Stimulated activated CD4-positive, alpha-beta T cell treated with anti-CD3 and anti-CD28 coated beads, Interleukin-2, amount 100 ng/mL, for 24 hours (primary cell): ENCODE data around the gene STAG1.
"Not testable (repeated sequence)": the region's sequence is repeated elsewhere in the genome, so short reads cannot be mapped to it uniquely, and the experiment has no call there.

ENCODE experiments used
- DNase-seq, 2 donors: peaks; one replicate each; pipeline ENCODE4 v3.0.0-alpha.2; 2020

Gene STAG1

GRCh38 chr3:136380530-136380929 lies 371.6 kb downstream of the STAG1 start:
- no peak for DNase-seq

GRCh38 chr3:136378011-136378410 lies 374.2 kb downstream of the STAG1 start:
- DNase-seq: no peak

- DNase-seq: no peak
Measured at GRCh38 chr3:136377508-136377907, 374.7 kb downstream of the STAG1 start.

GRCh38 chr3:136375800-136376199 lies 376.4 kb downstream of the STAG1 start:
- not testable (repeated sequence) for DNase-seq

GRCh38 chr3:136366289-136366688 lies 385.9 kb downstream of the STAG1 start:
- no peak for DNase-seq

GRCh38 chr3:136353461-136353860 lies 398.7 kb downstream of the STAG1 start:
- no peak for DNase-seq

- no peak for DNase-seq
Measured at GRCh38 chr3:136351905-136352304, 400.3 kb downstream of the STAG1 start.

GRCh38 chr3:136351351-136351750 lies 400.8 kb downstream of the STAG1 start:
- no peak for DNase-seq

GRCh38 chr3:136350557-136350956 lies 401.6 kb downstream of the STAG1 start:
- DNase-seq: no peak

- DNase-seq: no peak
Measured at GRCh38 chr3:136350132-136350531, 402.0 kb downstream of the STAG1 start.

GRCh38 chr3:136346486-136346885 lies 405.7 kb downstream of the STAG1 start:
- no peak for DNase-seq

GRCh38 chr3:136343873-136344555 lies 408.2 kb downstream of the STAG1 start:
- DNase-seq: no peak

GRCh38 chr3:136343446-136343845 lies 408.7 kb downstream of the STAG1 start:
- DNase-seq: no peak

GRCh38 chr3:136336329-136337100 lies 415.7 kb downstream of the STAG1 start:
- DNase-seq: no peak

- not testable (repeated sequence) for DNase-seq
Measured at GRCh38 chr3:136334726-136335125, 417.5 kb downstream of the STAG1 start.

GRCh38 chr3:136334209-136334608 lies 418.0 kb downstream of the STAG1 start:
- no peak for DNase-seq

GRCh38 chr3:136332776-136333175 lies 419.4 kb downstream of the STAG1 start:
- DNase-seq: no peak

GRCh38 chr3:136332302-136332701 lies 419.9 kb downstream of the STAG1 start:
- DNase-seq: no peak

GRCh38 chr3:136330900-136331299 lies 421.3 kb downstream of the STAG1 start:
- DNase-seq: no peak

- no peak for DNase-seq
Measured at GRCh38 chr3:136329593-136329992, 422.6 kb downstream of the STAG1 start.

- DNase-seq: no peak
Measured at GRCh38 chr3:136327671-136328070, 424.5 kb downstream of the STAG1 start.

- no peak for DNase-seq
Measured at GRCh38 chr3:136326316-136326715, 425.9 kb downstream of the STAG1 start.

- no peak for DNase-seq
Measured at GRCh38 chr3:136311968-136312367, 440.2 kb downstream of the STAG1 start.

- DNase-seq: no peak
Measured at GRCh38 chr3:136311261-136311660, 440.9 kb downstream of the STAG1 start.

- no peak for DNase-seq
Measured at GRCh38 chr3:136305879-136306278, 446.3 kb downstream of the STAG1 start.
